NOMO-1 treated with dmso at 0.1 percent for 144 hours (cell line): ENCODE data around the gene CDCA7.
A peak's percentile ranks its signal among the peaks of the same experiment; 100 is the strongest.
"Not testable (repeated sequence)": the region's sequence is repeated elsewhere in the genome, so short reads cannot be mapped to it uniquely, and the experiment has no call there.

Source experiments
- DNase-seq: peaks from one replicate; lab custom pipeline; 2025; ENCODE audit not compliant: unreplicated experiment; lab: John Stamatoyannopoulos, UW

The CDCA7 gene

DNA sequence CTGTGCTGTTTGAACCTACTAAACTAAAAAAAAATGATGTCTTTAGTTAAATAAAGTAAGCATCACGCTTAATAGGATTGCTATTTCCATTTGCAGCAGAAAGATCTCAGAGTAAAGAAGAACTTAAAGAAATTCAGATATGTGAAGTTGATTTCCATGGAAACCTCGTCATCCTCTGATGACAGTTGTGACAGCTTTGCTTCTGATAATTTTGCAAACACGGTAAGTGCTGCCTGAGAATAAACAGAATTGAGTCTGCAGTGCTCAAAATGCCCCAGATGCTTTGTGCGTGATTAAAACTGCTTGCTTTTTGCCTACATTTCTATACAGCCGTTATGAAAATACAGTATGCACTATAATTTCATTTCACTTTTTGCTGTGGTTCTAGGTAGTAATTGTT lies 3.9 kb downstream of the CDCA7 start:
- DNase-seq: no peak

DNA sequence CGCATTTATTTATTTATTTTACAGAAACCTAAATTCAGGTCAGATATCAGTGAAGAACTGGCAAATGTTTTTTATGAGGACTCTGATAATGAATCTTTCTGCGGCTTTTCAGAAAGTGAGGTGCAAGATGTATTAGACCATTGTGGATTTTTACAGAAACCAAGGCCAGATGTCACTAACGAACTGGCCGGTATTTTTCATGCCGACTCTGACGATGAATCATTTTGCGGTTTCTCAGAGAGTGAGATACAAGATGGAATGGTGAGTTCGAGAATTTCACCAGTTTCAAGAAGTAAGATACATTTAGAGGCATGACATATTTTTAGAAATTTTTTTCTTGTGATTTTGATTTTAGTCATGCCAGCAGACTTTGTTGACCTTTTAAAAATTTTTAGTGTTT lies 4.6 kb downstream of the CDCA7 start:
- peak; percentile 56 for DNase-seq

DNA sequence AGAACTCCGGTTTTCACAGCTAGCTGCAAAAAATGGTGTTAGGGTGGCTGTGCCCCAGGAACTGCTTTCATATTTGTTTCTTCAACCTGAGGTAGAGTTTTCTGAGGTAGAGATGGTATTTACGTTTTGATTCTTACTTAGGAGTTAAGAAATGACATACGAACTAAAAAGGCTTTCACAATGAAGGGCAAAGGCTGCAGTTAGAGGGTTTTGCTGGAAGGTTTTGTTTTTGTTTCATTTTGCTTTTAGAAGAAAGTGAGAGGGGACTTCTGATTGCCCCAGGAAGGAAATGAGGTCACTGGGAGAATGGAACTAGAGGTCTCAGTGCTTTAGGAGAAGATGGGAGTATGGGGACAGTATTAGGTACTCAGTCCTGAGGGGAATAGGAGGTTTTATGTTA lies 15.5 kb downstream of the CDCA7 start:
- no peak for DNase-seq

DNA sequence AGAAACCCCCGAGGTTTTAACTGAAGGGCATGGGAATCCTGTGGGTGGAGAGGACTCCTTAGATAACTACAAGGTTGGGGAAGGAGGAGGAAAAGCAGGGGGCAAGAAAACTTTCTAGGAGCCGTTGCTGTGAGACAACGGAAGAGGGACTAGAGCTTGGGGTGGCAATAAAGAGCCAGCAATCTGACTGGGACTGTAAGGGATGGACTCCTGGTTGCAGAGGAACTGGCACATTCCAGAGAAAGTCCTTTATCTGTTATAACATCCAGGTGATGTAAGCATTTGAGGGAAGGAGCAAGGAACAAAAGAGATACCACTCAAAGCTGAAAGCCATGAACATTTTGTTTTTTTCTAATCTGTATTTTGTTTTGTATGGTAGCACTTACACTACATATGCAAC lies 16.4 kb downstream of the CDCA7 start:
- no peak for DNase-seq

DNA sequence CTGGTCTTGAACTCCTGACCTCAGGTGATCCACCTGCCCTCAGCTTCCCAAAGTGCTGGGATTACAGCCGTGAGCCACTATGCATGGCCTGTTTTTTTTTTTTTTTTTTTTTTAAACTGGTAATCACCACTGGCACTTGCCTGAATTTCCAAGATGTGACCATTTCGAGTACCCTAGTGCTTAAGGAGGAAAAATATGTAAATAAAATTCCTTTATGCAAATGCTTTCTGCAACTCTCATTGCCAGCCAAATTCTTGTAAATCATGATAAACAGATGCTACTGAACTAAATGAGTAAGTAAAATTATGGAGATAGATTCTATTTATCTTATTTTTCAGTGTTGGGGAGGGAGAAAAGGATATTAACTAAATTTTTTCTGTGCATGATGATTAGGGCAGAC lies 18.6 kb downstream of the CDCA7 start:
- DNase-seq: no peak

DNA sequence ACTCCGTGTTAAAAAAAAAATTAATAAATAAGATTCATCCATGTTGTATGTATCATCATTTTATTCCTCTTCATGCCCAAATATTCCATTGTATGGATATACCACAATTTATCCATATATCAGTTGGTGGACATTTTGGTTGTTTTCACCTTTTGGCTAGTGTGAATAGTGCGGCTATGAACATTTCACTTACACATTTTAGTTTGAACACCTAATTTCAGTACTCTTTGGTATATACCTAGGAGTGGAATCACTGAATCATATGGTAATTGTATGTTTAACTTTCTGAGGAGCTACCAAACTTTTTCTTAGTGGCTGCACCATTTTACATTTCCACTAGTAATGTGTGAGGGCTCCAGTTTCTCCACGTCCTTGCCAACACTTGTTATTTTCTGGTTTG lies 20.0 kb downstream of the CDCA7 start:
- no peak for DNase-seq

DNA sequence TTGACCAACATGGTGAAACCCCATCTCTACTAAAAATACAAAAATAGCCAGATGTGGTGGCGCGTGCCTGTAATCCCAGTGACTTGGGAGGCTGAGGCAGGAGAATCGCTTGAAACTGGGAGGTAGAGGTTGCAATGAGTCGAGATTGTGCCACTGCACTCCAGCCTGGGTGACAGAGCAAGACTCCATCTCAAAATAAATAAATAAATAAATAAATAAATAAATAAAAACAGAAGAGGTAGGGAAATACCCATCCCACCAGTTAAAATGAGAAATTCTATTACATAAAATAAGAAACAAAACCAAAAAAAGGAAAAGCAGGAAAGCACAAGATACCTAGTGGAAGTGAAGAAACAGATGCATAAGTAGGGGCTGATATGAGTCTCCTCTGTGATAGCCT lies 30.9 kb downstream of the CDCA7 start:
- DNase-seq: not testable (repeated sequence)

DNA sequence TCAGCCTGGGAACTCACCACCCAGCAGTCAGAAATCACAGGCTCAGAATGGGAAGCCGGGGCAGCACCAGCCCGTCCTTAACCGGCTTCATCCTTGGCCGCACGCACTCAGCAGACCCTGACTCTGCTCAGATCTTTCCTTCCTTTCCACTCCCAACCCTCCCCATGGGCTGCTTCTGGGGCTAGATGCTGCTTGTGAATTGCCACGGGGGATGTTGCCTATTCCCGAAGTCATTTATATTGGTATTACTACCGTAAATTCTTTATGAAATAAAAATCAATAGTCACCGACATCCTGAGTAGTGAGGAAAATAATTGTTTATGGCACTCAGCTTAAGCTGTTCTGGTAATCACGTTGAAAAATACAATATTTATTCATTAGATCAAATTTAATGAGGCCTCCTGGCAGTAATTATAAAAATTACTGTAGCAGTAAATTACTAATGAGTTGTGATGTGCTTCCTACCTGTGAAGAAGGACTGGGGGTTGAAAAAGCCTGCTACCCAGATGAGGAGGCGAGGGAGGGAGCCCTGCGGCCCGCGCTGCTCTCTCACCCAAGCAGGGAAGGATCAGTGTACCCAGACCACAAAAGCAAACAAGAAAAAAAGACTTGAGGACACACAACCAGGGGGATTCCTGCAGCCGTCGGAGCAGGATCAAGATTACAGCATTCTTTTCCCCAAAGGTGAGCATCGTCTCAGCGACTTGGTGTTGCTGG lies 31.5 kb downstream of the CDCA7 start:
- no peak for DNase-seq

DNA sequence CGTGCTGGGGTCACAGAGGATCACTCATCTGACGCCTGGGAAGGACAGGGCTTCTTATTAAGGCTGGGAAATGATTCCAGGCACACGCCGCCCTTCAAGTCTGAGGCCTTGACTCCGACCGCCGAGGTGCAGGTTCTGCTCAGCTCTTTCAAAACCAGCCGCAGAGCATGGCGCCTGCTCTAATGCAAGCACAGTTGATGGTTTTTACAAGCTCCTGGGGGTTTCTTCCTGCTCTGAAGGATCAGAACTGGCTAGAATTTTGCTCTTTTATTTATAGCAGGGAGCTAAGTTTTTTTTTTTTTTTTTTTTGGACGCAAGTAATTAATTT lies 32.0 kb downstream of the CDCA7 start:
- no peak for DNase-seq

DNA sequence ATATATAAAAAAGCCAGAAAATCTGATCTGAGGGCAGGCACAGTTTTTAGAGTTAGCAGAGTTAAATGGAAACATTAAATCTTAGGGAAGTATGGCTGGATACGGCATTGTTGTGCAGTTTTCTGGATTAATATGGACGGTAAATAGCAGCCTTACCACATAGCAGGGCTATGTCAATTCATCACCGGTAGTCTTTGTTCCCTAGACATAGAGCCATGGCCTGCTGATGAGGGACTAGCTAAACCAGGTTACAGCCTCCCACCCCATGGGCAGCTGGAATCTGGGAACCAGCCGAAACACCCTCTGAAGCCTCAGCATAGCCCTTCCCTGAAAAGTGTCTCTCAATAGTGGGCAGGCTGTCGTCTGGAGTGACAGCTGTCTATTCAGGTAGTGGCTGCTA lies 32.4 kb downstream of the CDCA7 start:
- DNase-seq: no peak

DNA sequence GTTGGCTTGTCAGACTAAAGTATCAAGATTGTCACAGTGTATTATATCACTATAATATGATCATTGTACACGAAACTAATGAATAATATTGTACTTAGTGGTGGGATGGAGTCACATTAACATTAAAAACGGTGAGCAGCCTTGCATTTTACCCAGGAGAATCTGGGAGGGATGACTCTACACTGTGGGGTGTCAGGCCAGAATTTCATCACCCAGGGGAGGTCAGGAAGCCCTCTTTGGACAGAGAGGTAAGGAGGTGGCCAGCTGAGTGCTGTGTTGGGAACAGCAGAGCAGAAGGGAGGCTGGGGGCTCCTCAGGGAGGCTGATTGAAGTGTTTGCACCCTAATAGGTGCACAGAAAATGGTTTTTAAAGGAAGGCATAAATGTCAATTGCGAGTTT lies 33.0 kb downstream of the CDCA7 start:
- DNase-seq: no peak

DNA sequence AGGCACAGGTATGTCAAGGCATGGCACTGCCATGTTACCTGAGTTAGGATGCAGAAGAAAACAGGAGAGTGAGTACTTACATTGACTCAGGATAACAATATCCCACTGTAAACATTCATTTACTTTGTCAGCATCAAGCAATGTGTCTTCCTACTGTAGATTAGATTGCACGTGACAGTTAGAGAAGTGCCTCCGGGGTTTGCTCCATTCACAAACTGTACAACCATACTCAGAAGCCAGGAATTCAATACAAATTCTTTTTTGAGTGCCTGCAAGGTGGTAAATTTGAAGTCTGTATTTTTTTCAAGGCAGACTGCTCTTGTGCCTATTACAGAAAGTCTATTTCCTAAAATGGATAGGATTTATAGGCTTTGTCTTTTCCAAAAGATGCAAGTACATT lies 34.1 kb downstream of the CDCA7 start:
- no peak for DNase-seq

DNA sequence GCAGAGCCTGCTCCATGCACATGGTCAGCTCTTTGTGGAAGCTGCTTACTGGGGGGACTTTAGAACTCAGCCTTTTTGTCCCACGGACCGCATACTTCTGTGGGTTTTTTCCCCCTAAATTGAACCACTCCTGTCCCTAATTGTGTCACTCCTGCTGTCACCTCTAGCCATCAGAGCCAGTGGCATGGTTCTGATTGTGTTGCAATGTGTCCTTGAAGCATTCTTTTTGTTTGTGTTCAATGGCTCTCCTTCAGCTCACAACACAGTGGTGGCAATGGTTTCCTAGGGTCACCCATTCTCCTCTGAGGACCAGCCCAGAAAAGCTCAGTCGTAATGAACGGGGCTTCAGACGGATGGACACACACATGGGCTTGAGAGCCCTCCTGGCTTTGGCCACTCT lies 35.4 kb downstream of the CDCA7 start:
- DNase-seq: no peak

DNA sequence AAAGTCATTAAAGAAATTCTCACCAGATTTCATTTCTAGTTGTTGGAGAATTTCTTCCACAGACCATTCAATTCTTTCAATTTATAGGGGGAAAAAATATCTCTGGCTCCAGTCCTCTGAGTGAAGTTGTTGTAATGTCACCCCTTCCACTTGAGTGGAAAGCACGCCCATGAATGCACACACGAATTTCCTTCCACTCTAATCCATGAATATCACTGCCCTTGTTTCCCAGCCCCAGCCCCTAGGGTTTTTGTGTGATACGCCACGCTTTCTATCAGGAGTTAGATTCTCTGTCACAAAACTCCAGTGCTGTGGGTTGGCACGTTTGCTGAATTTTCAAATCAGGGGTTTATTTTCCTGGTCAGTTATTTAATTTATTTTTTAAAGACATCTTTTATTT lies 38.1 kb downstream of the CDCA7 start:
- DNase-seq: no peak

DNA sequence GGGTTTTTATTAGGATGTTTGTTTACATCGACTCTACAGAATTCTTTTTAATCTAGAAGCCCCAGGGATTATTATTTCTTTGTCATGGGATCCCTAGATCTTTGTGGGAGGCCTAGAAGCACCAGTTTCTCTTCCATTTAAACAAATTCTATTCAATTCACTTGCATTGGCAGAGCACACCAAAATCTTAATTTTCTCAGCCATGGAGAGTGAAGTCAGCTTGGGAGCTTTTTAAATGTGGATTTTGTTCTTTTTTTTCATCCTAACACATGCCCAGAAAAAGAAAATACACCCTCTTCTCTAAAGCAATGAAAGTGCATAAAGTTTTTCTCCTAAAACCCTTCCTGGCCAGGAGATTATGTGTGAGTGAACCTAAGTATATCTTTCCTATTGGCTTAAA lies 38.5 kb downstream of the CDCA7 start:
- no peak for DNase-seq

DNA sequence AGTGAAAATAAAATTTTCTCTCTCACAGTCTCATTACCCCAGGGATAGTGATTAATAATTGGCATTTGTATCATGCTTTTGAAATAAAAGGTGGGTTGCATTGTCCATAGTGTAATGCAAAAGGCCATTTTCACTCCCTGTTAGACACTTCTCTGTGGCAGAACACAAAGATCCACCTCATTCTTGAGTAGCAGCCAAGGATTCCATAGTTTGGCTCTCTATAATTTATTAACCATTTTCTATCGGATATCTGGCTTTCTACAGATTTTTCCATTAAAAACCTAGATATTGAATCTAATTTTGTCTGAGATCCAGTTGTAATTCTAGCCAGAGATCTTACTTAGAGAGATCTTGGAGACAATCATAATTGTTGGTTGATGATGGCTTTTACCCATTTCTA lies 39.0 kb downstream of the CDCA7 start:
- DNase-seq: no peak

DNA sequence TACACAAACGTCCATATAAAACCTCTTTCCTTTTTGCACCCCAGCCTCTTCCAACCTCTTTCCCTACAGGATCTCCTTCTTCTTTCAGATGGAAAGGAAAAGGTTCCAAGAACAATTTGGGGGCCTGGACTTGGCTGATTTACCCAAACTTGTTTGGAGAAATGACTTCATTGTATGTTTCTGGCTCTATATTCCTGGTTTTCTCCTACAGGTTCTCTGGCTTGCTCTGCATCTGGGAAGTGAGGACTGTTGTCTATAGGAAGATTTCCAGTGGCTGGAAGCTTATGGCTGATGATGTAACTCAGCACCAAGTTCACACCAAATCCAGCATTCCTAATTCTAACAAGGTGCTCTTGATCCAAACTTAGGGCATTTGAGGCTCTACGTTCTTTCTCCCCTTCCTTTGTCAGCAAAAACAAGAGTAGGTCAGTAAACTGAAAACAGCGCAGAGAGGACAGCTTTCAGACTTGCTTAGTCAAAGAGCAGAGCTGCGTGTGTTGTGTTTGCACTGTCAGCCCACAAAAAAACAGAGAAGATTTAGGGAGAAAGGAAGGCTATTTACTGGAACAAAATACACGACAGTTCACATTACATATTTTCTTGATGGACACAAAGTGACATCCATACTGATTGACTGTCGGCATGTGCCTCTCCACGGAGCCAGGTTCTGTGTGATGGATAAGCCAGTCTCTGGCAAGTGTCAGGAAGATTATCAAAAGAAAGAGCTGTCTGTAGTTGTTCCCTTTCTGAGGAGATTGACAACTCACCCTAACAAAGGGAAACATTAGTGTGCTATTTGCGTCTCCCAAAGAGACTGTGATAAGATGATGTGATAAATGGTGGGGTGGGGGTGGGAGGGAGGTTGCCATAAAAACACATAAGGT lies 39.7 kb downstream of the CDCA7 start:
- DNase-seq: no peak

DNA sequence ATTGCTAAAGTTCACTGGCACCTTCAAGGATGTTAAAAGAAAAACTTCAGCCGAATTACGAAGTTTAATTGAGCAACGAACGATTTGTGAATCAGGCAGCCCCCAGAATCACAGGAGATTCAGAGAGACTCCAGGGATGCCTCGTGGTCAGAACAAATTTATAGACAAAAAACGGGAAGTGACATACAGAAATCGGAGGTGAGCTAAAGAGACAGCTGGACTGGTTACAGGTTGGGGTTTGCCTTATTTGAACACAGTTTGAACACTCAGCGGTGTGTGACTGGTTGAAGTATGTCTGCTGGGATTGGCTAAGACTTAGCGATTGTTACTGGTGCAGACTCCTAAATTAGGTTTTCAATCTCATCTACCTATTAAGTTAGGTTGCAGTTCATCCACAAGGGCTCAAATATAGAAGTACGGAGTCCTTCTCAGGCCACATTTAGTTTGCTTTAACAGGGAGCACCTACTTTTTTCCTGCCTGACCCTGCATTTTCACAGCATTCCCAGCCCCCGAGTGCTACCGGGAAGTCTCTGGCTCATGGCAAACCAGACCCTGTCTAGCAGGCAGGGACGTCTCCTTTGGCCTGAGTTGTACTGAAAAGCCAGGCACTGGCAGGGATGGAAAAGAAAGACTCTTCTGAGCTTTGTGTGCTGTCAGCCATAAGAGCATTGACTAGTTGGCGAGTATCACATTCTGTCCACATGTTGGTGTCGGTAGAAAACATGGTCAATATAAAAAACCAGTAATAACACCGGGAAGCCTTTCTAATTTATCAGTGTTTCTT lies 41.1 kb downstream of the CDCA7 start:
- DNase-seq: peak; percentile 10

DNA sequence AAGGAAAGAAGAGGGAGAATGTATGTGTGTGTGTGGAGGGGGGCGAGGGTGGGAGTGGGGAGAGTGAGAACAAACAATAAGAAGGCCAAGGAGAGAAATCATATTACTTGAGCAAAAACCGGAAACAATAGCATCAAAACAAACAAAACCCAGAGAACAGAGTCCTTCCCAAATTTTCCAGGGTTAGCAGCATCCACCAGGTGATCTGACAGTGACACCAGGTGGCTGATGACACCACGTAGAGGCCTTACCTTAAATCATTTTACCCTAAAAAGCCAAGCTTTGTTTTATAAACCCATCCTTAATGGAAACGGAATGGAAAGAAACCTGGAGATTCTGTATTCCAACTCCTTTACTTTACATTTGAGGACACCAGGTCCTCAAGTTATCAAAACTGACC lies 42.9 kb downstream of the CDCA7 start:
- no peak for DNase-seq

DNA sequence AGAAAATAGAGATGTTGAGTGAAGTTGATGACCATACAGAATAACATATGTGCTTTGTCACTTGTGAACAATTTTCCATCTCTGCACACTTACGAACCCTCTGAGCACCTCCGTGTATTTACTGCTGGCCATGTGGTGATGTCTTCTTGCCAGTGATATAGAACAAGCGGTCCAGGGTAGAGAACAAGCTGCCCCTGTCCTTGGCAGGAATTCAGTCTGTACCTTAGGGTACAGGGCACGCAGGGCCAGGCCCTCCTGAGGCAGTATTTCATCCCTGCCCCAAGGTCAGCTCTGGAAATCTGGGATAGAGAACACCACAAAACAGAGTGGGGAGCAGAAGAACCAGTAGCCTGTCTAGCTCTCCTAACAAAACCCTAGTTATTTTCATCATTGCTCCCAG lies 44.6 kb downstream of the CDCA7 start:
- no peak for DNase-seq

DNA sequence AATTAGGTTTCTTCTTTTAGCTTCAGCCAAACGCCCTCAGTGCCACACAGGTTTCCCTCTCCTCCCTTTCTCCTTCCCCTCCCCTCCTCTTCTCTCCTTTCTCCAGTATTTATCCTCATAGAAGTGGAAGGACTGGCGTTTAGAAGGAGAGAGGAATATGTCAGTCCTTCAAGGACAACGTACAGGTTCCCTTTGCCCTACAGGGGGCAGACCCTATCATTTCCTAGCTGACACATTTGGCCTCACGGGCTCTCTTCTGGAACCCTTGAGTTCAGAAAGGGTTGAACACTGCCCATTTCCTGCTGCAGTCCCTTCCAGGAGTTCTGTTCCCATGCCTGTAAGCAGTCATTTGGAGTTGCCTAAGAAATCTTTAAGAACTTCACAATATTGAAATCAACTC lies 46.1 kb downstream of the CDCA7 start:
- DNase-seq: no peak

DNA sequence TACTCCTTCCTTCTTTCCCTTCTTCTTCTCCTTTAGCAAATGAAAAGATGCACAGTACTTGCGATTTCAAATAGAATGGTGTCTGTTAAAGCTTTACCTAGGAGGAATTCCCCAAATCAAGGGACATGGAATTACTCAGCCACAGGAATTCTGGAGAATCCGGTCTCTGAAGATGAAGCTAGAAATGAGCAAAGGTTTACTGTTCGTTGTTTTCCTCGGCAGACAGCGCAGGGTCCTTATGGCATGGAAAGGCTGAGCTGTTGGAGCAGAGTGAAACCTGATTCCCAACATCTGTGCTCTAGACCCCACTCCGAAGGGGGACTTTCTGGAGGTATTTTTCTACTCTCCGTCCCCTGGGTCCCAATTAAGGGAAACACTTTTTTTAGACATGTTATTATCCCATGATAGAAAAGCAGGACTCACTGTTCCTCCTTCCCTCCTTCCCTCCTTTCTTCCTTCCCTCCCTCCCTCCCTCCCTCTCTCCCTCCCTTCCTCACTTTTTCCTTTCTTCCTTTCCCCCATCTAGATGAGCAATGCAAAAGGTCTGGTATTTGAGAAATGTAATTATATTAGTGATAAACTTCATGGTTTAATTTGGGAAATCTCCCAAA lies 47.1 kb downstream of the CDCA7 start:
- DNase-seq: no peak
